Keratinocyte (primary cell): ENCODE results near the gene GHRHR.

Source experiments
- EZH2 ChIP-seq: IDR thresholded peaks from one replicate; pipeline ENCODE4 v1.6.1; 2012; ENCODE audit warnings: inconsistent platforms, mild to moderate bottlenecking, low read length, moderate library complexity
- TF ChIP-seq, protein P1 (sequence below), 3 experiments: IDR thresholded peaks in 1 of 3; conservative IDR thresholded peaks in 1 of 3; optimal IDR thresholded peaks in 1 of 3; 2 replicates in 2 of 3; 3 replicates in 1 of 3; pipeline versions ENCODE3 to v1.5.1; 2011; ENCODE audit warnings: low read length in 3 of 3, mild to moderate bottlenecking in 3 of 3, moderate library complexity in 2 of 3, control low read depth in 1 of 3, inconsistent platforms in 1 of 3; ENCODE audit not compliant: insufficient read depth in 2 of 3; ENCODE audit errors: extremely low read depth in 1 of 3

DNA sequence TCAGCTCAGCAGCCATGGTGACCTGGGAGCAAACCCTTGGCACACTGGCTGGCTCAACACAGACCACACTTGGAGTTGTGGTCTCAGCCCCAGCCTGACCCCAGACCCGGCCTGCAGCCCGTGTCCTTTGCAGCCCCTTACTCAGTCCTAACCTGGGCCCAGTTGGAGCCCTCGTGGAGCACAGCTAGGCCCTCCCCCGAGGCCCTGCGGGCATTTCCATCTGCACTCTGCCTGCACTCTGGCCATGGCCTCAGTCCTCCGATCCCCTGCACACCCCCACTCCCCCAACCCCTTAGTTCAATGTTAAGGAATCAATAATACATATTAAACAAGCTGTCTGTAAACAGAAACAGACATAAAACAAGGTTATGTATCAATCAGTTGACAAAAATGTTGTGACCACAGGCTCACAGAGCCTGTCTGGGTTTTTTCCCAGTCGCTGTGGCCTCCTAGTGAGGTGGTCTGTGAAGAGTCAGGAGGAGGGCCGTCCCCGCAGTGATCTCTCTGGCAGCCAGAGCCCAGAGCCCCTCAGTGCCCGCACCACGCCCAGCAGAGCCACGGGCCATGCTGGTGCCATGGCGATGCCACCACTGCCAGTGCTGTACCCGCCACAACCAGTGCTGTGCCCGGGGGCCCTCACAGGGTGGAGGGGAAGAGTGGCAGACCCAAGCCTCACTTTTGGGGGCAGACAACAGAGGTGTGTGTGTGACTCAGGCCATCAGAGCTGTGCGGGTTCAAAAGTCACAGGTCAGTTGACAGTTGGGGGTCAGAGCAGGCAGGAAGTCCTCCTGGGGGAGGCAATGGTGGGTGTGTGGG, 25.5 kb downstream of the GHRHR start:
- TF ChIP-seq, protein P1, sequence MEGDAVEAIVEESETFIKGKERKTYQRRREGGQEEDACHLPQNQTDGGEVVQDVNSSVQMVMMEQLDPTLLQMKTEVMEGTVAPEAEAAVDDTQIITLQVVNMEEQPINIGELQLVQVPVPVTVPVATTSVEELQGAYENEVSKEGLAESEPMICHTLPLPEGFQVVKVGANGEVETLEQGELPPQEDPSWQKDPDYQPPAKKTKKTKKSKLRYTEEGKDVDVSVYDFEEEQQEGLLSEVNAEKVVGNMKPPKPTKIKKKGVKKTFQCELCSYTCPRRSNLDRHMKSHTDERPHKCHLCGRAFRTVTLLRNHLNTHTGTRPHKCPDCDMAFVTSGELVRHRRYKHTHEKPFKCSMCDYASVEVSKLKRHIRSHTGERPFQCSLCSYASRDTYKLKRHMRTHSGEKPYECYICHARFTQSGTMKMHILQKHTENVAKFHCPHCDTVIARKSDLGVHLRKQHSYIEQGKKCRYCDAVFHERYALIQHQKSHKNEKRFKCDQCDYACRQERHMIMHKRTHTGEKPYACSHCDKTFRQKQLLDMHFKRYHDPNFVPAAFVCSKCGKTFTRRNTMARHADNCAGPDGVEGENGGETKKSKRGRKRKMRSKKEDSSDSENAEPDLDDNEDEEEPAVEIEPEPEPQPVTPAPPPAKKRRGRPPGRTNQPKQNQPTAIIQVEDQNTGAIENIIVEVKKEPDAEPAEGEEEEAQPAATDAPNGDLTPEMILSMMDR (optimal IDR thresholded peaks at IDR 0.05 in 1 of 3, IDR thresholded peaks at IDR 0.05 in 1 of 3, conservative IDR thresholded peaks at IDR 0.05 in 1 of 3; ENCODE audit: extremely low read depth in 1 of 3, insufficient read depth in 2 of 3, low read length in 3 of 3) = no peak
- TF ChIP-seq EZH2 = no peak
